Pons (tissue), 1 donor: ENCODE results near the gene PCDHB6.
"Not testable (repeated sequence)": the region's sequence is repeated elsewhere in the genome, so short reads cannot be mapped to it uniquely, and the experiment has no call there.

Source experiments
- DNase-seq: peaks from one replicate; pipeline ENCODE4 v3.0.0-alpha.2; 2016; ENCODE audit warnings: low spot score

The PCDHB6 gene

DNA sequence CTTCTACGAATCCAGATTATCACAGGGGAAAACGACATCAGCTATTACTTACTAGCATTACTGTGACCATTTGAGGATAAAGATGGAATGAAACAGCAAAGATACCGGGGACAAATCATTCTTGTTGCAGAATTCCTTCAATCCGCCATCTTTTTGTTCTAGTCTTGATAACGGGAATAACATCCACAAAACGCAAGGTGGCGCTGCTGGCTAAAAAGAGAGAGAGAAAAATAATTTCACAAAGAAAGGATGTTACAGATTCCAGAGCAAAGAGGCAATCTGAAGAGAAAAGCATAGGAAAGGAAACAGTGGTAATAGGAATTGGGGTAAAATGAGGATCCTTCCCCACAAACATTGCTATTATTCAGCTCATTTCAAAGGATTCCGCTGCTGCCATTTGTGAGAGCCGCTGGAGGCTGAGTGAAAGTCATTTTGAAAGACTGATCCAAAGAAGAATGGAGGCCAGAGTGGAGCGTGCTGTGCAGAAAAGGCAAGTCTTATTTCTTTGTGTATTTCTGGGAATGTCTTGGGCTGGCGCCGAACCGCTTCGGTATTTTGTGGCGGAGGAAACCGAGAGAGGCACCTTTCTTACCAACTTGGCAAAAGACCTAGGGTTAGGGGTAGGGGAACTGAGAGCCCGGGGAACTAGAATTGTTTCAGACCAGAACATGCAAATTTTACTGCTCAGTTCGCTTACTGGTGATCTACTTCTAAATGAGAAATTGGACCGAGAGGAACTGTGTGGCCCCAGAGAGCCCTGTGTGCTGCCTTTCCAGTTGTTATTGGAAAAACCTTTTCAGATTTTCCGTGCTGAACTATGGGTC, 22.7 kb downstream of the PCDHB6 start, which contains the start of gene PCDHB7:
Gene PCDHB7, plus strand, starts transcription at position 264 of the 824 bp plus-strand sequence. Its CDS starts 192 bp downstream, at position 456.
- DNase-seq: peak; percentile 47

DNA sequence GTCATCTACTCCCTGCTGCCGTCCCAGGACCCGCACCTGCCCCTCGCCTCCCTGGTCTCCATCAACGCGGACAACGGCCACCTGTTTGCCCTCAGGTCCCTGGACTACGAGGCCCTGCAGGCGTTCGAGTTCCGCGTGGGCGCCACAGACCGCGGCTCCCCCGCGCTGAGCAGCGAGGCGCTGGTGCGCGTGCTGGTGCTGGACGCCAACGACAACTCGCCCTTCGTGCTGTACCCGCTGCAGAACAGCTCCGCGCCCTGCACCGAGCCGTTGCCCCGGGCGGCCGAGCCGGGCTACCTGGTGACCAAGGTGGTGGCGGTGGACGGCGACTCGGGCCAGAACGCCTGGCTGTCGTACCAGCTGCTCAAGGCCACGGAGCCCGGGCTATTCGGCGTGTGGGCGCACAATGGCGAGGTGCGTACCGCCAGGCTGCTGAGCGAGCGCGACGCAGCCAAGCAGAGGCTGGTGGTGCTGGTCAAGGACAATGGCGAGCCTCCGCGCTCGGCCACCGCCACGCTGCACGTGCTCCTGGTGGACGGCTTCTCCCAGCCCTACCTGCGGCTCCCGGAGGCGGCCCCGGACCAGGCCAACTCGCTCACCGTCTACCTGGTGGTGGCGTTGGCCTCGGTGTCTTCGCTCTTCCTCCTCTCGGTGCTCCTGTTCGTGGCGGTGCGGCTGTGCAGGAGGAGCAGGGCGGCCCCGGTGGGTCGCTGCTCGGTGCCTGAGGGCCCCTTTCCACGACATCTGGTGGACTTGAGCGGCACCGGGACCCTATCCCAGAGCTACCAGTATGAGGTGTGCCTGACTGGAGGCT, 24.6 kb downstream of the PCDHB6 start:
- DNase-seq: not testable (repeated sequence)

DNA sequence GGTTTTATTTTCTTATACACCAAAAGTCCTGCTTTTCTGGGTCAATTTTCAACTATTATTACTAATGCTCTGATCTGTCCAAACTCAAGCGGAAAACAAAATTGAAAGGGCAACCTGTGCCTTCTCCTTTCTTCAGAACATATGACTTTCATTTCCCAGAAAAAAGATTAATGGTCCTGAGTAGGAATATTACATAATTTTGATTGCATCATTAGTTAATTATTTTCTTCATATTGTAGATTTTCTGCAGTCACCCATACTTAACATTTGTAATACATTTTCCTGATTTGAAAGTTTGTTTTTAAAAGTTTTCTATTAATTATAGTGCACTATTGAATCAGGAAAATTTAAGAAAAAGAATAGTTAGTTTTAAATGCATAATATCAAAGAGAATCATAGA, 26.1 kb downstream of the PCDHB6 start:
- DNase-seq: no peak

DNA sequence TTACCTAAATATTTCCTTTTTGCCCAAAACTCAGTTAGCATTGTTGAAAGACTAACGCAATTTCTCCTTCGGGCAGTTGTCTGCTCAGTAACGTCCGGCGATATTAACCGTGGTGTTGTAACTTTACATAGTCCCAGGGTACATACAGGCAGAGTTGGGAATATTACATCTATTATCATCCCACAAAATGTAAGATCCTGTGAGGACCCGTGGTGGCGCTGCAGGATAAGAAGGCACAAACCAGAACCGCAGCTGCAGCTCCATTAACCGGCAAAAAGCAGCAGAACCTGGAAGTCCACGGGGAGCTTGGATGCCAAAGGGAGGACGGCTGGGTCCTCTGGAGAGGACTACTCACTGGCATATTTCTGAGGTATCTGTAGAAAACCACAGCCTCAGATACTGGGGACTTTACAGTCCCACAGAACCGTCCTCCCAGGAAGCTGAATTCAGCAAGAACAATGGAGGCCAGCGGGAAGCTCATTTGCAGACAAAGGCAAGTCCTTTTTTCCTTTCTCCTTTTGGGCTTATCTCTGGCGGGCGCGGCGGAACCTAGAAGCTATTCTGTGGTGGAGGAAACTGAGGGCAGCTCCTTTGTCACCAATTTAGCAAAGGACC, 27.8 kb downstream of the PCDHB6 start, which contains the start of gene PCDHB8:
Gene PCDHB8, plus strand, starts transcription at position 214 of the 615 bp plus-strand sequence. Its CDS starts 245 bp downstream, at position 459.
- not testable (repeated sequence) for DNase-seq

DNA sequence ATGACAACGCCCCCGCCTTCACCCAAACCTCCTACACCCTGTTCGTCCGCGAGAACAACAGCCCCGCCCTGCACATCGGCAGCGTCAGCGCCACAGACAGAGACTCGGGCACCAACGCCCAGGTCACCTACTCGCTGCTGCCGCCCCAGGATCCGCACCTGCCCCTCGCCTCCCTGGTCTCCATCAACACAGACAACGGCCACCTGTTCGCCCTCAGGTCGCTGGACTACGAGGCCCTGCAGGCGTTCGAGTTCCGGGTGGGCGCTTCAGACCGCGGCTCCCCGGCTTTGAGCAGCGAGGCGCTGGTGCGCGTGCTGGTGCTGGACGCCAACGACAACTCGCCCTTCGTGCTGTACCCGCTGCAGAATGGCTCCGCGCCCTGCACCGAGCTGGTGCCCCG, 29.5 kb downstream of the PCDHB6 start:
- DNase-seq: not testable (repeated sequence)

DNA sequence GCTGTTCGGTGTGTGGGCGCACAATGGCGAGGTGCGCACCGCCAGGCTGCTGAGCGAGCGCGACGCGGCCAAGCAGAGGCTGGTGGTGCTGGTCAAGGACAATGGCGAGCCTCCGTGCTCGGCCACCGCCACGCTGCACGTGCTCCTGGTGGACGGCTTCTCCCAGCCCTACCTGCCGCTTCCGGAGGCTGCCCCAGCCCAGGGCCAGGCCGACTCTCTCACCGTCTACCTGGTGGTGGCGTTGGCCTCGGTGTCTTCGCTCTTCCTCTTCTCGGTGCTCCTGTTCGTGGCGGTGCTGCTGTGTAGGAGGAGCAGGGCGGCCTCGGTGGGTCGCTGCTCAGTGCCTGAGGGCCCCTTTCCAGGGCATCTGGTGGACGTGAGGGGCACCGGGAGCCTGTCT, 30.0 kb downstream of the PCDHB6 start:
- not testable (repeated sequence) for DNase-seq

DNA sequence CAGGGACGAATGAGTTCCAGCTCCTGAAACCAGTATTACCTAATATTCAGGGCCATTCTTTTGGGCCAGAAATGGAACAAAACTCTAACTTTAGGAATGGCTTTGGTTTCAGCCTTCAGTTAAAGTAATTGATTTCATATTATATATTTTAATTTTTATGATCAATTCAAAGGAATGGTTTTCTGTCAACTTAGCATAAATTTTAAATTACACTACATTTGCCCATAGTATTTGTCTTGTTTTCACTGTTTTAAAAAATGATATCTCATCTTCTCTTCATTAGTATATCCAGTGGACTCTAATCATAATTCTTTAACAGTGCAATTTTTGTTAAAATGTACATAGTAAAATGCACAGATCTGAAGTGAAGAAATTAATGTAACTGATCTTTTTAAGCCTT, 30.5 kb downstream of the PCDHB6 start:
- DNase-seq: no peak

DNA sequence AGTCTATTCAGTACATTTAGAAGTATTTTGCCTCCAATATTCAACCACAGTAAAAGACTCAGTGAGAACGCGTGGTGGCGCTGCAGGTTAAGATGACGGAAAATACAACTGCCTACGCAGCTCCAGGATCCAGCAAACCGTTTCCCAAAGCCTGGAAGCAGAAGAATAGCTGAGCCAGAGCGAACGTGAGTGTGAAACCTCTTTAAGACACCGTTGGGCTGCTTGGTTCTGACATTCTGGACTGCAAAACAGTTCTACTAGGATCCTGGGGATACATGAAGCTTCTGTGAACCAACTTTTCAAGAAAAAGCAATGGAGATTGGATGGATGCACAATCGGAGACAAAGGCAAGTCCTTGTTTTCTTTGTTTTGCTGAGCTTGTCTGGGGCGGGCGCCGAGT, 32.4 kb downstream of the PCDHB6 start, which contains the start of gene PCDHB16:
Gene PCDHB16, plus strand, starts transcription at position 140 of the 400 bp plus-strand sequence. Its CDS starts 173 bp downstream, at position 313.
- DNase-seq: peak; percentile 30

DNA sequence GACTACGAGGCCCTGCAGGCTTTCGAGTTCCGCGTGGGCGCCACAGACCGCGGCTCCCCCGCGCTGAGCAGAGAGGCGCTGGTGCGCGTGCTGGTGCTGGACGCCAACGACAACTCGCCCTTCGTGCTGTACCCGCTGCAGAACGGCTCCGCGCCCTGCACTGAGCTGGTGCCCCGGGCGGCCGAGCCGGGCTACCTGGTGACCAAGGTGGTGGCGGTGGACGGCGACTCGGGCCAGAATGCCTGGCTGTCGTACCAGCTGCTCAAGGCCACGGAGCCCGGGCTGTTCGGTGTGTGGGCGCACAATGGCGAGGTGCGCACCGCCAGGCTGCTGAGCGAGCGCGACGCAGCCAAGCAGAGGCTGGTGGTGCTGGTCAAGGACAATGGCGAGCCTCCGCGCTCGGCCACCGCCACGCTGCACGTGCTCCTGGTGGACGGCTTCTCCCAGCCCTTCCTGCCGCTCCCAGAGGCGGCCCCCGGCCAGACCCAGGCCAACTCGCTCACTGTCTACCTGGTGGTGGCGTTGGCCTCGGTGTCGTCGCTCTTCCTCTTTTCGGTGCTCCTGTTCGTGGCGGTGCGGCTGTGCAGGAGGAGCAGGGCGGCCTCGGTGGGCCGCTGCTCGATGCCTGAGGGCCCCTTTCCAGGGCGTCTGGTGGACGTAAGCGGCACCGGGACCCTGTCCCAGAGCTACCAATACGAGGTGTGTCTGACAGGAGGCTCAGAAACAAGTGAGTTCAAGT, 34.4 kb downstream of the PCDHB6 start:
- not testable (repeated sequence) for DNase-seq

DNA sequence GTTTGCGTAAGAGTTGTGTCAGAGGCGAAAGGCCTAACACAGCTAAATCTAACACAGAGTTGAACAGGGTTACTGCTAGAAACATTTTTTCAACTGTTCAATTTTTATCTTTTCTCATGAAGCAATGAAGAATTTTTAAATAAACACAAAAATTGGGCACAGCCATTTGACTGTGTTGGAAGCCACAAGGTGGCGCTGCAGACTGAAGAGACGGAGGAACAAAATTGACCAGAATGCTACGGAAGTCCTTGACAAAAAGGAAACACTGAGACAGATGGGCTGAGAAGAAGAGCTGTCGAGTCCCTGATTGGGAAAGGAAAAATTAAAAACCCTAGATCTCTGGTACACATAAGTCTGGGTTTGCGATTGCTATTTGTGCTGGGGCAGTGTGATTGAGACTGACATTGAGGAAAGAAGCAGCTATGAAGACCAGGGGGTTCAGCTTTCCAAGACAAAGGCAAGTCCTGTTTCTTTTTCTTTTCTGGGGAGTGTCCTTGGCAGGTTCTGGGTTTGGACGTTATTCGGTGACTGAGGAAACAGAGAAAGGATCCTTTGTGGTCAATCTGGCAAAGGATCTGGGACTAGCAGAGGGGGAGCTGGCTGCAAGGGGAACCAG, 37.1 kb downstream of the PCDHB6 start, which contains the start of gene PCDHB9:
Gene PCDHB9, plus strand, starts transcription at position 265 of the 616 bp plus-strand sequence. Its CDS starts 158 bp downstream, at position 423.
- peak; percentile 10 for DNase-seq

DNA sequence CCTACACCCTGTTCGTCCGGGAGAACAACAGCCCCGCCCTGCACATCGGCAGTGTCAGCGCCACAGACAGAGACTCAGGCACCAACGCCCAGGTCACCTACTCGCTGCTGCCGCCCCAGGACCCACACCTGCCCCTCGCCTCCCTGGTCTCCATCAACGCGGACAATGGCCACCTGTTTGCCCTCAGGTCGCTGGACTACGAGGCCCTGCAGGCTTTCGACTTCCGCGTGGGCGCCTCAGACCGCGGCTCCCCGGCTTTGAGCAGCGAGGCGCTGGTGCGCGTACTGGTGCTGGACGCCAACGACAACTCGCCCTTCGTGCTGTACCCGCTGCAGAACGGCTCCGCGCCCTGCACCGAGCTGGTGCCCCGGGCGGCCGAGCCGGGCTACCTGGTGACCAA, 38.8 kb downstream of the PCDHB6 start:
- DNase-seq: not testable (repeated sequence)

DNA sequence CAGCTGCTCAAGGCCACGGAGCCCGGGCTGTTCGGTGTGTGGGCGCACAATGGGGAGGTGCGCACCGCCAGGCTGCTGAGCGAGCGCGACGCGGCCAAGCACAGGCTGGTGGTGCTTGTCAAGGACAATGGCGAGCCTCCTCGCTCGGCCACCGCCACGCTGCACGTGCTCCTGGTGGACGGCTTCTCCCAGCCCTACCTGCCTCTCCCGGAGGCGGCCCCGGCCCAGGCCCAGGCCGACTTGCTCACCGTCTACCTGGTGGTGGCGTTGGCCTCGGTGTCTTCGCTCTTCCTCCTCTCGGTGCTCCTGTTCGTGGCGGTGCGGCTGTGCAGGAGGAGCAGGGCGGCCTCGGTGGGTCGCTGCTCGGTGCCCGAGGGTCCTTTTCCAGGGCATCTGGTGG, 39.3 kb downstream of the PCDHB6 start:
- not testable (repeated sequence) for DNase-seq

DNA sequence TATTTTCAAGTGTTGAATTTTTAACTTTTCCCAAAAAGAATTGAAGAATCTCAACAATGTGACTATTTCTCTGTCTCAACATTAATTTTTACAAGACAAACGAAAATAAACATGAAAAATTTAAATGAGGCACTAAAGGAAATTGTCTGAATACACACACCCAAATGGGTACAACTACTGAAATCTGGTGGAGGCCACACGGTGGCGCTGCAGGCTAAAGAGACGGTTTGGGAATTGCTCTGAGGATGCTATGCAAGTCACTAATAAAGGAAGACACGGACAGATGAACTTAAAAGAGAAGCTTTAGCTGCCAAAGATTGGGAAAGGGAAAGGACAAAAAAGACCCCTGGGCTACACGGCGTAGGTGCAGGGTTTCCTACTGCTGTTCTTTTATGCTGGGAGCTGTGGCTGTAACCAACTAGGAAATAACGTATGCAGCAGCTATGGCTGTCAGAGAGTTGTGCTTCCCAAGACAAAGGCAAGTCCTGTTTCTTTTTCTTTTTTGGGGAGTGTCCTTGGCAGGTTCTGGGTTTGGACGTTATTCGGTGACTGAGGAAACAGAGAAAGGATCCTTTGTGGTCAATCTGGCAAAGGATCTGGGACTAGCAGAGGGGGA, 42.4 kb downstream of the PCDHB6 start, which contains the start of gene PCDHB10:
Gene PCDHB10, plus strand, starts transcription at position 244 of the 616 bp plus-strand sequence. Its CDS starts 200 bp downstream, at position 444.
- peak; percentile 37 for DNase-seq

DNA sequence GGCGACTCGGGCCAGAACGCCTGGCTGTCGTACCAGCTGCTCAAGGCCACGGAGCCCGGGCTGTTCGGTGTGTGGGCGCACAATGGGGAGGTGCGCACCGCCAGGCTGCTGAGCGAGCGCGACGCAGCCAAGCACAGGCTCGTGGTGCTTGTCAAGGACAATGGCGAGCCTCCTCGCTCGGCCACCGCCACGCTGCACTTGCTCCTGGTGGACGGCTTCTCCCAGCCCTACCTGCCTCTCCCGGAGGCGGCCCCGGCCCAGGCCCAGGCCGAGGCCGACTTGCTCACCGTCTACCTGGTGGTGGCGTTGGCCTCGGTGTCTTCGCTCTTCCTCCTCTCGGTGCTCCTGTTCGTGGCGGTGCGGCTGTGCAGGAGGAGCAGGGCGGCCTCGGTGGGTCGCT, 44.5 kb downstream of the PCDHB6 start:
- not testable (repeated sequence) for DNase-seq

DNA sequence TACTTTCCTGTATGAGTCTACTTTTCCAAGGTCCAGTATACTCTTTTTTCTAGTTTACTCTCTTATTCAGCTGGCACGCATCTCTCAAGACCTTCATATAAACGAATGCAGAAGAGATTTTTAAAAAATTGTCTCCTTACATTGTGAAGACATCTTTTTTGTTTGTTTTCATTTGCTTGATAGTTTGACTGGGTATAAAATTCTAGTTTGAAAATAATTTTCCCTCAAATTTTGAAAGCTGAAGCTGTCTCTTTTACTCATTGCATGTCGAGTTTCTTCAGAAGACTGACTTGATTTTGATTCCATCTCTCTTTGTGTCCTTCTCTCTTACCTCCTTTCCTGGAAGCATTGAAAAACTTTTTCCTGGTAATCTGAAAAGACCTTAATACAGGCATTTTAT, 46.5 kb downstream of the PCDHB6 start:
- no peak for DNase-seq

DNA sequence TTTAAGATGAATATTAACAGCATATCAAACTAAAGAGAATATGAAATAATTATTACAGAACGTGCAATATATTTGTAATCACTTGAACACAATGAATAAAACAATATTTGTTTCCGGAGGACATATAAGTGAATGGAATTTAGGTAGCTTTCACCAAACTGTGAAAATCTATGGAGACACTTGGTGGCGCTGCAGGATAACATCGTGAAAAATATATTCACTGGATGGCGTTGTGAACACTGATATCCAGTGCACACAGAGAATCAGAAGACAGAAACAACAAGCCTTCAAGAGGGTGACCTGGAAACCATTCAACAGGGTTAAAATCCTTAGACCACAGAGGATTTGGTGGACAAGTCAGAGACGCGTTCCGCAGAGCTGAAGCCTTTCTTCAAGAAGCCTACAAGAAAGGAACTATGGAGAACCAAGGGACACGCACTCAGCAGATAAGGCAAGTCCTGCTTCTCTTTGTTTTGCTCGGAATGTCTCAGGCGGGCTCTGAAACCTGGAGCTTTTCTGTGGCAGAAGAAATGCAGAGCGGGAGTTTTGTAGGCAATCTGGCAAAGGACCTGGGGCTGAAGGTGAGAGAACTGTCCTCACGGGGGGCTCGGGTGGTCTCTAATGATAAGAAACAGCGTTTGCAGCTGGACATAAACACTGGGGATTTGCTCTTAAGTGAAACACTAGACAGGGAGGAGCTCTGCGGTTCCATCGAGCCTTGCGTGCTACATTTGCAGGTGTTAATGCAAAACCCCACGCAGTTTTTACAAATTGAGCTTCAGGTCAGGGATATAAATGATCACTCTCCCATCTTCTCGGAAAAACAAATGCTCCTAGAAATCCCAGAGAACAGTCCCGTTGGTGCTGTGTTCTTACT, 49.7 kb downstream of the PCDHB6 start, which contains the start of gene PCDHB11:
Gene PCDHB11, plus strand, starts transcription at position 269 of the 877 bp plus-strand sequence. Its CDS starts 148 bp downstream, at position 417.
- no peak for DNase-seq

DNA sequence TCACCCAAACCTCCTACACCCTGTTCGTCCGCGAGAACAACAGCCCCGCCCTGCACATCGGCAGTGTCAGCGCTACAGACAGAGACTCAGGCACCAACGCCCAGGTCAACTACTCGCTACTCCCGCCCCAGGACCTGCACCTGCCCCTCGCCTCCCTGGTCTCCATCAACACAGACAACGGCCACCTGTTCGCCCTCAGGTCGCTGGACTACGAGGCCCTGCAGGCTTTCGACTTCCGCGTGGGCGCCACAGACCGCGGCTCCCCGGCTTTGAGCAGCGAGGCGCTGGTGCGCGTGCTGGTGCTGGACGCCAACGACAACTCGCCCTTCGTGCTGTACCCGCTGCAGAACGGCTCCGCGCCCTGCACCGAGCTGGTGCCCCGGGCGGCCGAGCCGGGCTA, 51.3 kb downstream of the PCDHB6 start:
- not testable (repeated sequence) for DNase-seq

DNA sequence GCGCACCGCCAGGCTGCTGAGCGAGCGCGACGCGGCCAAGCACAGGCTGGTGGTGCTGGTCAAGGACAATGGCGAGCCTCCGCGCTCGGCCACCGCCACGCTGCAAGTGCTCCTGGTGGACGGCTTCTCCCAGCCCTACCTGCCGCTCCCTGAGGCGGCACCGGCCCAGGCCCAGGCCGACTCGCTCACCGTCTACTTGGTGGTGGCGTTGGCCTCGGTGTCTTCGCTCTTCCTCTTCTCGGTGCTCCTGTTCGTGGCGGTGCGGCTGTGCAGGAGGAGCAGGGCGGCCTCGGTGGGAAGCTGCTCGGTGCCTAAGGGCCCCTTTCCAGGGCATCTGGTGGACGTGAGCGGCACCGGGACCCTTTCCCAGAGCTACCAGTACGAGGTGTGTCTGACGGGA, 51.8 kb downstream of the PCDHB6 start:
- DNase-seq: not testable (repeated sequence)
